H1 (cell line): ENCODE data around the gene CNR2. TPM values are rescaled to one million over a fixed set of nuclear protein-coding genes. Genes with fewer than 3 reads are reported as not detected.

ENCODE experiments used
- polyA plus RNA-seq, 7 experiments: library from polyadenylated mRNA; depleted of rRNA in 3 of 7; stranded (reverse) in 5 of 7; unstranded in 2 of 7; fragments of >200 nt in 5 of 7; fragments of 200-250 nt in 2 of 7; gene quantifications; 1 replicate in 5 of 7; 2 replicates in 1 of 7; 4 replicates in 1 of 7; pipeline versions ENCODE4 v1.2.1 to v1.2.3, GENCODE V29; 2011 to 2013; ENCODE audit warnings: missing spikeins in 2 of 7, mixed read lengths in 2 of 7
- total RNA-seq: library from RNA; stranded (reverse); fragmentation: NEBNext Ultra II Directional; extraction: Animal tissue kit (Norgen Biotek cat#: 25700); gene quantifications from 2 replicates; pipeline ENCODE4 v1.2.1, GENCODE V29; 2021
- TF ChIP-seq, protein P1 (sequence below): IDR thresholded peaks from 2 replicates; pipeline ENCODE4 v1.6.1; 2011; ENCODE audit warnings: low read depth, mild to moderate bottlenecking, low read length; ENCODE audit not compliant: insufficient read depth

CNR2 gene
- total and polyA plus RNA-seq, 2 of the 8 experiments (the other 6 are each of a cell fraction or from before 2014, with no cell fraction given): not detected

DNA sequence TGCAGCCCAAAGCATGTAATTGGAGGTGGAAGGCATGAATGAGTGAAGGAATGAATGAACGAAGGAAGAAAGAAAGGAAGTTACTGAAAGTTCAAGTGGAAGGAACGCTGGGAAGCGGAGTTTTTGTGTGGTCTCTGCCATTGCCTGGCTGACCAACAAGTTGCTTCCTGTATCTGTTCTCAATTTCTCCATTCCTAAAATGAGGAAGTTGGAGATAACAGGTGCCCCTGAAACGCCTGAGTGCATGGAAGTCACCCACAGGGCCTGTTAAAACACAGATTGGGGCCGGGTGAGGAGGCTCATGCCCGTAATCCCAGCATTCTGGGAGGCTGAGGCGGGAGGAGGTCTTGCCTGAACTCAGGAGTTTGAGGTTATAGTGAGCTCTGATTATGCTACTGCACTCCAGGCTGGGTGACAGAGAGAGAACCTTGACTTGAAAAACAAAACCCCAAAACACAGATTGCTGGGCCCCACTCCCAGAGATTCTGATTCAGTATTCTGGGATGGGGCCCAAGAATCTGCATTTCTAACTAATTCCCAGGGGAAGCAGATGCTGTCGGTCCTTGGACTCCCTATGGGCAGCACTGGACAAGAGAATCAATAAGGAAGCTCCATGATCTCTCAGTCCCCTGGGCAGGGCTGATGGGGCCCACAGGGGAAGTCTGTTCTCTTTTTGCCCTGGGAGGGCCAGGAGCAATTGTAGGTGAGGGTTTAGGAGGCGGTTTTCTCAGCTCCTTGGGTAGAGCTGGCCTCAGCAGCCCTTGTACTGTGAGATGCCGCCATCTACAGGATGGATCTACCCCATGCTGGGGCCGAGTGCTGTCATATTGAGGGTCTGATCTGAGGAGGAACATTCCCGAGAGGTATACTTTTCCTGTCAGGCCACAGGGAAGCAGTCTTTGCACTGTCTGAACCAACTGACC is 3.3 kb upstream of the CNR2 start (continued):
- TF ChIP-seq, protein P1, sequence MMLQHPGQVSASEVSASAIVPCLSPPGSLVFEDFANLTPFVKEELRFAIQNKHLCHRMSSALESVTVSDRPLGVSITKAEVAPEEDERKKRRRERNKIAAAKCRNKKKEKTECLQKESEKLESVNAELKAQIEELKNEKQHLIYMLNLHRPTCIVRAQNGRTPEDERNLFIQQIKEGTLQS: peak; percentile 59; the same call in 1 of the 2 replicates
